H9 (cell line): ENCODE results near the gene COX10. TPM values are rescaled to one million over a fixed set of nuclear protein-coding genes. Genes with fewer than 3 reads are reported as not detected.

Experiments
- DNase-seq: peaks from one replicate; pipeline ENCODE4 v3.0.0-alpha.2; 2017
- H2AFZ ChIP-seq: one replicate; pipeline ENCODE4 v1.6.1; 2013; ENCODE audit warnings: mild to moderate bottlenecking, low read length, control low read depth, moderate library complexity
- H2AK5ac ChIP-seq: 2 replicates; pipeline ENCODE4 v1.6.1; 2013; ENCODE audit warnings: low read length, control low read depth, mixed read lengths; ENCODE audit not compliant: insufficient read length
- H2BK120ac ChIP-seq: one replicate; pipeline ENCODE4 v1.6.1; 2013; ENCODE audit warnings: low read depth, mild to moderate bottlenecking, low read length, control low read depth, inconsistent platforms; ENCODE audit not compliant: poor library complexity, severe bottlenecking
- H2BK12ac ChIP-seq: 2 replicates; pipeline ENCODE4 v1.6.1; 2013; ENCODE audit warnings: low read length, control low read depth, mixed read lengths, low read depth; ENCODE audit not compliant: insufficient read length
- H2BK15ac ChIP-seq: 2 replicates; pipeline ENCODE4 v1.6.1; 2013; ENCODE audit warnings: low read depth, low read length, control low read depth
- H2BK20ac ChIP-seq: one replicate; pipeline ENCODE4 v1.6.1; 2013; ENCODE audit warnings: low read depth, mild to moderate bottlenecking, low read length, control low read depth, inconsistent platforms; ENCODE audit not compliant: poor library complexity, severe bottlenecking
- H2BK5ac ChIP-seq: 2 replicates; pipeline ENCODE4 v1.6.1; 2013; ENCODE audit warnings: low read length, control low read depth, mixed read lengths; ENCODE audit not compliant: insufficient read length
- H3K14ac ChIP-seq: 2 replicates; pipeline ENCODE4 v1.6.1; 2013; ENCODE audit warnings: low read length, control low read depth; ENCODE audit not compliant: insufficient read depth
- H3K18ac ChIP-seq: 2 replicates; pipeline ENCODE4 v1.6.1; 2013; ENCODE audit warnings: low read depth, mild to moderate bottlenecking, mixed read lengths, low read length, control low read depth; ENCODE audit not compliant: insufficient read length
- H3K23ac ChIP-seq: 2 replicates; pipeline ENCODE4 v1.6.1; 2013; ENCODE audit warnings: low read length, control low read depth, mixed read lengths, low read depth; ENCODE audit not compliant: insufficient read length
- H3K23me2 ChIP-seq: 2 replicates; pipeline ENCODE4 v1.6.1; 2013; ENCODE audit warnings: low read depth, mild to moderate bottlenecking, mixed read lengths, low read length, control low read depth; ENCODE audit not compliant: insufficient read length, poor library complexity, severe bottlenecking
- H3K27ac ChIP-seq: 2 replicates; pipeline ENCODE4 v1.5.1; 2013; ENCODE audit warnings: low read length, control low read depth, mixed read lengths, low read depth; ENCODE audit not compliant: insufficient read length
- H3K27me3 ChIP-seq: 2 replicates; pipeline ENCODE4 v1.6.1; 2013; ENCODE audit warnings: low read length, control low read depth, inconsistent platforms; ENCODE audit not compliant: insufficient read depth
- H3K4ac ChIP-seq: 2 replicates; pipeline ENCODE4 v1.6.1; 2013; ENCODE audit warnings: low read depth, mild to moderate bottlenecking, control low read depth, inconsistent platforms, low read length, moderate library complexity
- H3K4me1 ChIP-seq: 2 replicates; pipeline ENCODE4 v1.6.1; 2013; ENCODE audit warnings: low read length, control low read depth, inconsistent platforms; ENCODE audit not compliant: insufficient read depth
- H3K4me2 ChIP-seq: 2 replicates; pipeline ENCODE4 v1.6.1; 2013; ENCODE audit warnings: low read length, control low read depth, mixed read lengths; ENCODE audit not compliant: insufficient read length, insufficient read depth
- H3K56ac ChIP-seq: 2 replicates; pipeline ENCODE4 v1.6.1; 2013; ENCODE audit warnings: low read depth, mild to moderate bottlenecking, mixed read lengths, low read length, control low read depth; ENCODE audit not compliant: insufficient read length
- H3K79me1 ChIP-seq: 2 replicates; pipeline ENCODE4 v1.6.1; 2013; ENCODE audit warnings: low read depth, mild to moderate bottlenecking, moderate library complexity, low read length, control low read depth, inconsistent platforms; ENCODE audit not compliant: insufficient read depth, poor library complexity, severe bottlenecking
- H3K79me2 ChIP-seq: 2 replicates; pipeline ENCODE4 v1.6.1; 2013; ENCODE audit warnings: low read length, control low read depth, inconsistent platforms; ENCODE audit not compliant: insufficient read depth
- H3K9ac ChIP-seq: 2 replicates; pipeline ENCODE4 v1.6.1; 2013; ENCODE audit warnings: low read length, control low read depth, mixed read lengths; ENCODE audit not compliant: insufficient read length; ENCODE audit errors: extremely low read depth
- H3K9me3 ChIP-seq: one replicate; pipeline ENCODE4 v1.6.1; 2013; ENCODE audit warnings: low read depth, low read length, inconsistent platforms; ENCODE audit not compliant: control insufficient read depth
- H3T11ph ChIP-seq: one replicate; pipeline ENCODE4 v1.6.1; 2013; ENCODE audit warnings: mild to moderate bottlenecking, low read length, control low read depth, inconsistent platforms
- H4K20me1 ChIP-seq: one replicate; pipeline ENCODE4 v1.6.1; 2013; ENCODE audit not compliant: control insufficient read depth, insufficient read length, insufficient read depth
- H4K5ac ChIP-seq: 2 replicates; pipeline ENCODE4 v1.6.1; 2013; ENCODE audit warnings: low read depth, mild to moderate bottlenecking, mixed read lengths, low read length, control low read depth; ENCODE audit not compliant: insufficient read length
- H4K8ac ChIP-seq: replicated peaks from 2 replicates; pipeline ENCODE4 v1.6.1; 2013; ENCODE audit warnings: low read length, control low read depth, mixed read lengths, low read depth; ENCODE audit not compliant: insufficient read length
- H4K91ac ChIP-seq: 2 replicates; pipeline ENCODE4 v1.6.1; 2013; ENCODE audit warnings: low read depth, mild to moderate bottlenecking, moderate library complexity, mixed read lengths, low read length, control low read depth; ENCODE audit not compliant: insufficient read length
- H3K27ac Mint-ChIP-seq, 3 experiments: 2 replicates in 2 of 3; 3 replicates in 1 of 3; pipeline ENCODE4 v1.8.0; 2020 to 2021; ENCODE audit warnings: mixed read lengths in 3 of 3, mild to moderate bottlenecking in 1 of 3, moderate library complexity in 1 of 3
- H3K27me3 Mint-ChIP-seq: 2 replicates; pipeline ENCODE4 v1.8.0; 2021; ENCODE audit warnings: low read depth, mild to moderate bottlenecking, moderate library complexity, mixed read lengths
- H3K36me3 Mint-ChIP-seq, 3 experiments: 2 replicates in 2 of 3; 3 replicates in 1 of 3; pipeline ENCODE4 v1.8.0; 2020 to 2021; ENCODE audit warnings: low read depth in 3 of 3, mixed read lengths in 3 of 3; ENCODE audit not compliant: insufficient read depth in 1 of 3
- H3K4me1 Mint-ChIP-seq, 2 experiments: 2 replicates each; pipeline ENCODE4 v1.8.0; 2020; ENCODE audit warnings: mixed read lengths in 2 of 2
- H3K4me3 Mint-ChIP-seq, 2 experiments: 2 replicates in 1 of 2; 3 replicates in 1 of 2; pipeline ENCODE4 v1.8.0; 2020 to 2021; ENCODE audit warnings: mild to moderate bottlenecking in 2 of 2, mixed read lengths in 2 of 2, moderate library complexity in 1 of 2
- H3K9me3 Mint-ChIP-seq, 2 experiments: 2 replicates in 1 of 2; 3 replicates in 1 of 2; pipeline ENCODE4 v1.8.0; 2020; ENCODE audit warnings: mild to moderate bottlenecking in 2 of 2, mixed read lengths in 2 of 2, moderate library complexity in 1 of 2
- WGBS: extraction: QIAGEN DNeasy Blood & Tissue Kit; methylation state at CpG from one replicate; pipeline ENCODE4 v1.1.7; 2013; ENCODE audit warnings: missing lambda C conversion rate, low lambda C conversion rate, mixed read lengths; ENCODE audit not compliant: insufficient read length; ENCODE audit errors: extremely low coverage; 5-methylcytosine and 5-hydroxymethylcytosine counted together
- total RNA-seq: library from RNA; stranded (reverse); gene quantifications from 2 replicates; pipeline ENCODE4 v1.2.1, GENCODE V29; 2021
- TF ChIP-seq, protein P1 (sequence below): fragments of 200-600 bp; sonication (generic); conservative IDR thresholded peaks from 3 replicates; pipeline ENCODE4 v1.8.0; 2021; ENCODE audit warnings: antibody characterized with exemption, mild to moderate bottlenecking

COX10 gene
- total RNA-seq, 1 experiment from 2014 or later: 20.6 TPM

DNA sequence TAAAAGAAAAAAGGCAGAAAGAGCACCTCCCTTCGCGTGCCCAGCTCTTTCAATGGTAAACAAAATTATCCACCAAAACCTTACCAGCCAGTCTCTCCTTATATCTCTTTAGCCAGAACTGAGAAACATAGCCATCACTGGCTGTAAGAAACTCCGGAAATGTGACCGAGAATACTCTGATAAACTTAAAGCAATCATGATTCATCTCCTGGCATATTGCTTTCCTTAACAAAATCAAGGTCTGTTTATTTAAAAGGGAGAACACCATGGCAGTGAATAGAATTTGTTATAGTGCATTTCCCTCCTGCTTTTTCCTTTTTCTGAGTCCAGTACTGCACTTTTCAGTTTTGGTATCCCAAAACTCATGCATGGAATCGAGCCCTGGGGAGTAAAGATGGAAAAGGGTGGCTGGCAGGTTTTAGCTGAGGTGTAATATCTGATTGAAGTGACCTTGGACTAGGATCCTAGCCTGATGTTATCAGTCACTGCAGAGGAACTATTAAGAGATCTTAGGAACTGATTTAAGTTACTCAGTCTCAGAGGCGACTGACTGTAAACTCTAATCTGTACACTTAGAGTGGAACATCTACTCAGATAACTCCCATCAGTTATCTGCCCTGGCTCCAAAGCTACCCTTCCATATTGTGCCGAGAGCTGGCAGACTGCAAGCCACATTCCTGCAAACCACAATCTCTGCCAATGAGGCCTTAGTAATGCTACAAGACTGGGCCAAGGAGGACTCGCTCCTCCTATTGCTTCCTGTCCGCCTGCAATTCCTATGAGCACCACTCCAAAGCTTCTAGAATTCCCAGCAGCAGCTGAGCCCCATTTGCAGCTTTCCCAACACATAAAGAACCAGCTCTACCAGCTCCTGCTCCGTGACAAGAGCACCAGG lies 7.4 kb upstream of the COX10 start:
- Histone ChIP-seq H2BK20ac (no peak overlapping the region), H2BK12ac (no peak overlapping the region), H2BK5ac (no peak overlapping the region), H4K5ac (no peak overlapping the region), H3K23me2 (no peaks in the 10 kb centered on the region), H4K20me1 (no peaks in the 10 kb centered on the region), H3T11ph (no peak overlapping the region), H3K23ac (no peak overlapping the region), H3K9ac (no peak overlapping the region), H3K79me1 (no peaks in the 10 kb centered on the region), H3K56ac (no peak overlapping the region), H3K18ac (no peak overlapping the region), H2AK5ac (no peak overlapping the region), H3K27me3 (no peaks in the 10 kb centered on the region), H3K9me3 (no peaks in the 10 kb centered on the region), H2AFZ (no peak overlapping the region), H3K4me2 (no peak overlapping the region), H2BK120ac (no peak overlapping the region), H3K79me2 (no peaks in the 10 kb centered on the region), H3K4ac (no peak overlapping the region), H2BK15ac (no peak overlapping the region), H4K91ac (no peak overlapping the region), H3K27ac (no peak overlapping the region), H3K14ac (no peak overlapping the region), H3K4me1 (no peaks in the 10 kb centered on the region), H4K8ac (no peak overlapping the region)
- Mint-ChIP-seq H3K4me3 (no peak overlapping the region), H3K36me3 (peaks cover 18 to 20% (median 19%) of the 10 kb centered on the region in 3 experiments), H3K27ac (no peak overlapping the region), H3K9me3 (peaks cover 6 to 8% of the 10 kb centered on the region in 2 experiments; a peak in 4 of 5 replicates), H3K27me3 (no peaks in the 10 kb centered on the region), H3K4me1 (no peaks in the 10 kb centered on the region)
- TF ChIP-seq, protein P1, sequence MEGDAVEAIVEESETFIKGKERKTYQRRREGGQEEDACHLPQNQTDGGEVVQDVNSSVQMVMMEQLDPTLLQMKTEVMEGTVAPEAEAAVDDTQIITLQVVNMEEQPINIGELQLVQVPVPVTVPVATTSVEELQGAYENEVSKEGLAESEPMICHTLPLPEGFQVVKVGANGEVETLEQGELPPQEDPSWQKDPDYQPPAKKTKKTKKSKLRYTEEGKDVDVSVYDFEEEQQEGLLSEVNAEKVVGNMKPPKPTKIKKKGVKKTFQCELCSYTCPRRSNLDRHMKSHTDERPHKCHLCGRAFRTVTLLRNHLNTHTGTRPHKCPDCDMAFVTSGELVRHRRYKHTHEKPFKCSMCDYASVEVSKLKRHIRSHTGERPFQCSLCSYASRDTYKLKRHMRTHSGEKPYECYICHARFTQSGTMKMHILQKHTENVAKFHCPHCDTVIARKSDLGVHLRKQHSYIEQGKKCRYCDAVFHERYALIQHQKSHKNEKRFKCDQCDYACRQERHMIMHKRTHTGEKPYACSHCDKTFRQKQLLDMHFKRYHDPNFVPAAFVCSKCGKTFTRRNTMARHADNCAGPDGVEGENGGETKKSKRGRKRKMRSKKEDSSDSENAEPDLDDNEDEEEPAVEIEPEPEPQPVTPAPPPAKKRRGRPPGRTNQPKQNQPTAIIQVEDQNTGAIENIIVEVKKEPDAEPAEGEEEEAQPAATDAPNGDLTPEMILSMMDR: no peak
- no peak for DNase-seq
- WGBS: no CpG with 5 or more reads among the region's 10 CpGs
